Measurements from ENCODE around the gene NBEAL2. TPM values are rescaled to one million over a fixed set of nuclear protein-coding genes. Genes with fewer than 3 reads are reported as not detected.

Gene NBEAL2
- polyA plus RNA-seq, 3 donors, result 10.4 to 622 (median 17.3) TPM

DNA sequence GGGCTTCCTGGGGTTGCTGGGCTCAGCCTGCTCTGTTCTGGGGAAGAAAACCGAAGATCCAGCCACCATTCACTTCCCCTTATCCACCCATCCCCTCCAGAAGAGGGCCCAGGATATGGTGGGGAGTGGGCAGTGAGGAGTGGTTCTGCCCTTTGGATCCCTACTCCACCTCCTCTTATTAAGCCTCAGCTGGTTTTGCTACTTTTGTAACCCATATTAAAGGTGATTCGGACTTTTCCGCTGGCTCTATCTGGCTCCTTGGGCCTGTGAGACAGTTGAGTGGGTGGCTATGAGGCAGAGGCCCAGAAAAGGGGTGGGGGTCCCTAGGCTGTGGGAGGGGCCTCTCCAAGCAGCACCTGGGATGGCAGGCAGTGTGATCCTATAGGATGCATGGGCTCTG, 33.8 kb downstream of the NBEAL2 start:
- H3K9me3 ChIP-seq (replicated peaks in 1 of 2; ENCODE audit: control insufficient read depth in 1 of 2, insufficient read depth in 1 of 2, low read length in 2 of 2), result no peaks in the 10 kb centered on the region
- H3K9ac ChIP-seq (ENCODE audit: insufficient read depth, low read length, poor library complexity, severe bottlenecking), result no peak overlapping the region
- H3K9me3 Mint-ChIP-seq, result no peaks in the 10 kb centered on the region
- peaks cover 48 to 64% of the 10 kb centered on the region in 2 donors for H3K36me3 Mint-ChIP-seq
- peaks cover 62% of the 10 kb centered on the region for H4K20me1 ChIP-seq (ENCODE audit: insufficient read depth, low read length)
- peaks cover 28 to 37% of the 10 kb centered on the region in 2 donors for H3K4me1 ChIP-seq (ENCODE audit: control insufficient read depth in 1 of 2, insufficient read depth in 2 of 2, low read length in 2 of 2)
- H3K4me3 Mint-ChIP-seq, result no peak overlapping the region
- H3K4me3 ChIP-seq (replicated peaks in 1 of 3; ENCODE audit: low read depth in 2 of 3, low read length in 3 of 3), result no peak overlapping the region
- peak overlapping the region in 2 of 7 donors; percentile 8 to 16 for H3K27ac Mint-ChIP-seq
- intact Hi-C loops (cut with micrococcal nuclease), result no loop called here
- H3K4me1 Mint-ChIP-seq, result peaks cover 31% of the 10 kb centered on the region
- no peaks in the 10 kb centered on the region for H3K79me2 ChIP-seq (ENCODE audit: insufficient read depth, low read length)
- WGBS (ENCODE audit: insufficient coverage), result 100% methylated on average over 2 of the region's 3 CpGs
- H2AFZ ChIP-seq (ENCODE audit: insufficient read depth, low read depth, low read length, poor library complexity, severe bottlenecking), result no peak overlapping the region
- H3K27me3 Mint-ChIP-seq (ENCODE audit: low read depth in 3 of 3), result no peaks in the 10 kb centered on the region
- peaks cover 58 to 85% of the 10 kb centered on the region in 2 donors for H3K36me3 ChIP-seq (replicated peaks in 1 of 2; ENCODE audit: control insufficient read depth in 1 of 2, insufficient read depth in 2 of 2, low read length in 2 of 2)
- TF ChIP-seq, protein P1, sequence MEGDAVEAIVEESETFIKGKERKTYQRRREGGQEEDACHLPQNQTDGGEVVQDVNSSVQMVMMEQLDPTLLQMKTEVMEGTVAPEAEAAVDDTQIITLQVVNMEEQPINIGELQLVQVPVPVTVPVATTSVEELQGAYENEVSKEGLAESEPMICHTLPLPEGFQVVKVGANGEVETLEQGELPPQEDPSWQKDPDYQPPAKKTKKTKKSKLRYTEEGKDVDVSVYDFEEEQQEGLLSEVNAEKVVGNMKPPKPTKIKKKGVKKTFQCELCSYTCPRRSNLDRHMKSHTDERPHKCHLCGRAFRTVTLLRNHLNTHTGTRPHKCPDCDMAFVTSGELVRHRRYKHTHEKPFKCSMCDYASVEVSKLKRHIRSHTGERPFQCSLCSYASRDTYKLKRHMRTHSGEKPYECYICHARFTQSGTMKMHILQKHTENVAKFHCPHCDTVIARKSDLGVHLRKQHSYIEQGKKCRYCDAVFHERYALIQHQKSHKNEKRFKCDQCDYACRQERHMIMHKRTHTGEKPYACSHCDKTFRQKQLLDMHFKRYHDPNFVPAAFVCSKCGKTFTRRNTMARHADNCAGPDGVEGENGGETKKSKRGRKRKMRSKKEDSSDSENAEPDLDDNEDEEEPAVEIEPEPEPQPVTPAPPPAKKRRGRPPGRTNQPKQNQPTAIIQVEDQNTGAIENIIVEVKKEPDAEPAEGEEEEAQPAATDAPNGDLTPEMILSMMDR (IDR thresholded peaks at IDR 0.05), result no peak
- no peak overlapping the region for H3K27ac ChIP-seq (ENCODE audit: low read depth in 1 of 2, low read length in 2 of 2)
- DNase-seq, result no peak
- no peaks in the 10 kb centered on the region for H3K27me3 ChIP-seq (ENCODE audit: control insufficient read depth in 2 of 2, insufficient read depth in 2 of 2, low read length in 2 of 2)
- no peak overlapping the region for H3K4me2 ChIP-seq (replicated peaks; ENCODE audit: extremely low read depth, low read length, poor library complexity, severe bottlenecking)

DNA sequence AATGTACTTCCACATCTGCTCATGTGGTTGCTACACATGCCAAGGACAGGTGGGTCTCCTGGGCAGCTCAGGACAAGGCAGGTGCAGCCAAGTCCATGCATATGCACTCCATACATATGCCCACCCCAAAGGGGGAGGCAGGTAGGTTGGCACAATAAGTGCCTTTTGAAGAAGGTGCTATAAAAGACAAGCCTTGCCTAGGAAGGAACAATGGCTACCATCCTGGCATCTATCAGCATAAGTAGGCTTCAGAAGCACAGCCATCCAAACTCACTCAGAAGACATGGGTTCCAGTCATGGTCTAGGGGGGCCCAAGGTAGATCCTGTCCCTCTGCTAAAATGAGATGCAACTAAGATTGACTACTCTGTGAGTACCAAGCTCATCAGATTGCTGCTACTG, 34.6 kb downstream of the NBEAL2 start:
- peaks cover 49 to 66% of the 10 kb centered on the region in 2 donors for H3K36me3 Mint-ChIP-seq
- no peaks in the 10 kb centered on the region for H3K9me3 ChIP-seq (replicated peaks in 1 of 2; ENCODE audit: control insufficient read depth in 1 of 2, insufficient read depth in 1 of 2, low read length in 2 of 2)
- no peaks in the 10 kb centered on the region for H3K79me2 ChIP-seq (ENCODE audit: insufficient read depth, low read length)
- peaks cover 20 to 29% of the 10 kb centered on the region in 2 donors for H3K4me1 ChIP-seq (ENCODE audit: control insufficient read depth in 1 of 2, insufficient read depth in 2 of 2, low read length in 2 of 2)
- TF ChIP-seq, protein P1 (IDR thresholded peaks at IDR 0.05), result no peak
- peaks cover 62% of the 10 kb centered on the region for H4K20me1 ChIP-seq (ENCODE audit: insufficient read depth, low read length)
- no peak overlapping the region for H3K4me2 ChIP-seq (replicated peaks; ENCODE audit: extremely low read depth, low read length, poor library complexity, severe bottlenecking)
- no peak overlapping the region for H2AFZ ChIP-seq (ENCODE audit: insufficient read depth, low read depth, low read length, poor library complexity, severe bottlenecking)
- H3K9me3 Mint-ChIP-seq, result no peaks in the 10 kb centered on the region
- H3K4me1 Mint-ChIP-seq, result peaks cover 29% of the 10 kb centered on the region
- no peak overlapping the region for H3K4me3 Mint-ChIP-seq
- no peak overlapping the region for H3K4me3 ChIP-seq (replicated peaks in 1 of 3; ENCODE audit: low read depth in 2 of 3, low read length in 3 of 3)
- H3K9ac ChIP-seq (ENCODE audit: insufficient read depth, low read length, poor library complexity, severe bottlenecking), result no peak overlapping the region
- H3K27me3 Mint-ChIP-seq (ENCODE audit: low read depth in 3 of 3), result no peaks in the 10 kb centered on the region
- peaks cover 59 to 87% of the 10 kb centered on the region in 2 donors for H3K36me3 ChIP-seq (replicated peaks in 1 of 2; ENCODE audit: control insufficient read depth in 1 of 2, insufficient read depth in 2 of 2, low read length in 2 of 2)
- peak overlapping the region in 2 of 7 donors; percentile 1 to 54 for H3K27ac Mint-ChIP-seq
- intact Hi-C loops (cut with micrococcal nuclease), result no loop called here
- H3K27ac ChIP-seq (ENCODE audit: low read depth in 1 of 2, low read length in 2 of 2), result no peak overlapping the region
- no peak for DNase-seq
- no peaks in the 10 kb centered on the region for H3K27me3 ChIP-seq (ENCODE audit: control insufficient read depth in 2 of 2, insufficient read depth in 2 of 2, low read length in 2 of 2)

Data from CD14-positive monocyte (primary cell).